Prostate gland (tissue), 2 donors: ENCODE data around the gene ZNF101.

Experiments
- CTCF ChIP-seq, 4 experiments: fragments of 200-600 bp in 2 of 4; fragments of 450-650 bp in 2 of 4; sonication (generic) in 2 of 4; IDR thresholded peaks; 1 replicate in 3 of 4; 2 replicates in 1 of 4; pipeline ENCODE4 v1.5.1; 2016 to 2019; ENCODE audit warnings: antibody characterized with exemption in 4 of 4, mild to moderate bottlenecking in 2 of 4, moderate library complexity in 2 of 4
- POLR2A ChIP-seq: fragments of 450-650 bp; IDR thresholded peaks from one replicate; pipeline ENCODE4 v1.6.1; 2016; ENCODE audit warnings: antibody characterized with exemption, mild to moderate bottlenecking
- POLR2AphosphoS5 ChIP-seq: sonication (generic); formaldehyde crosslinking; IDR thresholded peaks from one replicate; pipeline ENCODE4 v1.6.1; 2017; ENCODE audit warnings: antibody characterized with exemption

- no peak for TF ChIP-seq POLR2AphosphoS5
- no peak for TF ChIP-seq CTCF (IDR thresholded peaks at IDR 0.05)
- no peak for TF ChIP-seq POLR2A
Observed at GRCh38 chr19:19710506-19710905, 41.9 kb downstream of the ZNF101 start.
